ENCODE measurements around the gene ADGRA1.
A peak's percentile ranks its signal among the peaks of the same experiment; 100 is the strongest.

The ADGRA1 gene

DNA sequence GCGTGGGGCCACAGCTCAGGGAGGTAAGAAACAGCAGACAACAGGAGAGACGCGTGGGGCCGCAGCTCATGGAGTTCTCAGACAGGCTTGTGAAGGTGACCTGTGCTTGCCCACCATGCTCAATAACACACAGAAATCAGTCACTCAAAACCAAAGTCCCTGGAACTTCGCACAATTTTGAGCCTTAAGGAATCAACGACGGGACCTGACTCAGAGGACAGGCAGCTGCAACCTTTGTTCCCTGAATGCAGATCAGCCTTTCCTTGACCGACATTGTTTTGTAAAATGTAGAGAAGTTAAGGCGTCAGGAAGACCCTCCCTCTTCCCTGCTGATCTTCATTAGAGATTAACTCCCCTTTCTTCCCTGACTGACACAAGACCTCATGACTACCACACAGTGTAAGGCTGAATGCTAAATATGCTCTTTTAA is 63.8 kb downstream of the ADGRA1 start:
- no peak for DNase-seq

DNA sequence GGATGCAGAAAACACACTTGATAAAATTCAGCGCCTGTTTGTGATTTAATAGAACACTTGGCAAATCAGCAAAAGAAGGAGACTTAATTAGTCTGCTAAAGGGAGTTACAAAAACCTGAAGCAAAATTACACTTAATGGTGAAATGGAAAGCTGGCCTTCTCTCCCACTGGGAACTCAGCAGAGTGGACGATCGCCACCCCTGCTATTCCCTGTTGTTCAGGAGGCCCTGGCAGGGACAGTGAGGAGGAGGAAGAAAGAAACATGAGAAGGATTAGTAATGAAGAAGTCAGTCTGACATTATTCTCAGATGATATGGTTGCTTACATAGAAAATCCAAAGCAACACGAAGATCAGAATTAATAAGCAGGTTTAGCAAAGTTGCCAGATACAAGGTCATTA is 66.7 kb downstream of the ADGRA1 start:
- DNase-seq = no peak

DNA sequence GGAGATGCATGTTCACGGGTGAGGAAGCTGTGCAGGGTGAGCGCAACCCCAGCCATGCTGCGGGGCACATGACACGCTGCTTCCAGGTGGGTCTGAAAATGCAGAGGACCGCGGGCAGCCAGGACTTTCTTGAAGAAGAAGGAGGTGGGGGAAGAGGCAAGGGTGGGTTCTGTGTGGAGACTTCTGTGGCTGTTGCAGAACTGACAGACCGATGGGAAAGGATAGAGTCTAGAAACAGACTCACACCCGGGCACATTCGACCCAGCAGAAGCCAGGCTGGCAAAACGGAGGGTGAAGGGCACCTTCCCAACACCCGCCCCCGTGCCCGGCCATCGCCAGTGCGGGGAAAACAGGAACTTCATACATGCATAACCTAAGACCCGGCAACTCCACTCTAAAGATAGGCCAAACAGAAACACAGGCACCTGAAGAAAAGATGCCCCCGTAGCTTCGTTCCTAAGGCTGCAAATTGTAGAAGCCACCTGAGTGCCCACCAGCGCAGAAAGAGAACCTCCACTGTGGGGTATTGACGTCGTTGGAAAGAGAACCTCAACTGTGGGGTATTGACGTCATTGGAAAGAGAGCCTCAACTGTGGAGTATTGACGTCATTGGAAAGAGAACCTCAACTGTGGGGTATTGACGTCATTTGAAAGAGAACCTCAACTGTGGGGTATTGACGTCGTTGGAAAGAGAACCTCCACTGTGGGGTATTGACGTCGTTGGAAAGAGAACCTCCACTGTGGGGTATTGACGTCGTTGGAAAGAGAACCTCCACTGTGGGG is 67.5 kb downstream of the ADGRA1 start:
- no peak for DNase-seq

DNA sequence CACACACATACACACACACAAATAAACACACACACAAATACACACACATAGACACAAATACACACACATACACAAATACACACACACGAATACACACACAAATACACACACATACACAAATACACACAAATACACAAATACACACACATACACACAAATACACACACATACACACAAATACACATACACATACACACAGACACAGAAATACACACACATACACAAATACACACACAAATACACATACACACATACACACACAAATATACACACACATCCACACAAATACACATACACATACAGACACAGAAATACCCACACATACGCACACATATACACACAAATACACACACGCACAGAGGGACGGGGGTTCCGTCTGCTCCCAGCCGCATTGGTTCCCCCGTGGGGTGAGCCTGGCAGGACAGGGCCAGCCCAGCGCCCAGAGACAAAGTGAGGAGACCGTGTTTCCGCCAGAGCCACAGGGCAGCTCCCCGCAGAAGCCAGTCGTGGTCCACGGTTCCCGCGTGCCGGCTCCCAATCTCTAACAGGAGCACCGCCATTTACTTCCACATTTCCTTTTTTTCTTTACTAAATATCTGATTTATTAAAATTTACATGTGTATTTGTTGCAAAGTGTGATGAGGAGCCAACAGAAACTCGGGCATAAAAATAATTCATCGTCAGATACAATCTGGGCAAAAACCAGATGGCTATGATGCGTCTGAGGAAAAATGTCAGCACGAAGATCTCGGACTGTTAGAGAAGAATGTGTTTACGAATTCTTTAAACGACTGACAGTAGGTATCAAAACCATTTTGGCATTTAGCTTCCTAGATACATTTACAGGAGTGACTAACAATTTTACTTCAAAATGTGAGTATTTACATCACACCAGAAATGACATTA is 69.2 kb downstream of the ADGRA1 start:
- no peak for DNase-seq

DNA sequence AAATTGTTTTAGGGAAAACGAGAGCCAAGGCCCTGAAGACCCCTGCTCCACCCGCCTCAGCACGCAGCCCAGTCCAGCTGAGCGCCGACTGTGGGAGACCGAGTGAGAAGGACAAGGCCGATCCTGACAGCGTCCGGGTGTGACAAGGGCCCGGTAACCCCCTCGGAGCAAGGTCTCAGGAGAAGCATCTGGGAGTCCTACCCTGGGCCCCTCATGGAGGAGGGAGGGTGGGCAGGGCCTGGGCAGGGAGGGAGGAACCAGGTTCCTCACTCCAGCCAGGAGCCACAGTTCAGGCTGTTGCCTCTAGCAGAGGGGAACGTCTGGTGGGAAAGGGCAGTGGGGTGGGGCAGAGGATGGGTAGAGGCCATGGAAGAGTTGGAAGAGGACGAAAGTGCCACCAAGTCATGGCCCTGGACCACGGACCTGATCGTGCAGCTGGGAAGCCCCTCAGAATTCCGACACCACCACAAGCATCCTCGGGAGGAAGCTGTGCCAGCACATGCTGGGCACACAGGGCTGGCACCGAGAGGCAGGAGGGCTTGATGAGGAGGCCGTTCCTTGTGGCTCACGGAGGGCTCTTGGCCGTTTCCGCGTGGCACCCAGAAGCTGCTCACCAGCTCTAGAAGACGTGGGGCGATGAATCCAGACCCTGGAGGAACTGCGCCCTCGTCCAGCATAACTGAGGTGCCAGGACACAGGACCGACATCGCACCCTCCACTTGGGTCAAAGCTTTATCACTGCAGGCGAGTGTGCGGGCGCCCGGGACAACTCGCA is 70.1 kb downstream of the ADGRA1 start:
- DNase-seq = no peak

DNA sequence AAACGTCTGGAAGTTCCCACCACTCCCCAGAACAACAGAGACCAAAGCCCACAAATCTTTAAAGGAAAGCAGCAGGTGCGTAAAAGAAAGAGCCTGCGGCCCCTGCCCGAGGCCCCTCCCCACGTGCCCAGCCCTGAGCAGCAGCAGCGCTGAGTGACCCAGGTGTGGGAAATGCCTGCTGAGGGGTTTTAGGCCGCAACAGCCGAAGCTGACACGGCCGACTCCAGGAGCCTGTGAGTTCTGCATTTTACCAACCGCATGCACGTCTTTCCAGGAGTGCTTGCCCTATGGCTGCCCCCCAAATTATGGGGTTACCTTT is 70.7 kb downstream of the ADGRA1 start:
- no peak for DNase-seq

DNA sequence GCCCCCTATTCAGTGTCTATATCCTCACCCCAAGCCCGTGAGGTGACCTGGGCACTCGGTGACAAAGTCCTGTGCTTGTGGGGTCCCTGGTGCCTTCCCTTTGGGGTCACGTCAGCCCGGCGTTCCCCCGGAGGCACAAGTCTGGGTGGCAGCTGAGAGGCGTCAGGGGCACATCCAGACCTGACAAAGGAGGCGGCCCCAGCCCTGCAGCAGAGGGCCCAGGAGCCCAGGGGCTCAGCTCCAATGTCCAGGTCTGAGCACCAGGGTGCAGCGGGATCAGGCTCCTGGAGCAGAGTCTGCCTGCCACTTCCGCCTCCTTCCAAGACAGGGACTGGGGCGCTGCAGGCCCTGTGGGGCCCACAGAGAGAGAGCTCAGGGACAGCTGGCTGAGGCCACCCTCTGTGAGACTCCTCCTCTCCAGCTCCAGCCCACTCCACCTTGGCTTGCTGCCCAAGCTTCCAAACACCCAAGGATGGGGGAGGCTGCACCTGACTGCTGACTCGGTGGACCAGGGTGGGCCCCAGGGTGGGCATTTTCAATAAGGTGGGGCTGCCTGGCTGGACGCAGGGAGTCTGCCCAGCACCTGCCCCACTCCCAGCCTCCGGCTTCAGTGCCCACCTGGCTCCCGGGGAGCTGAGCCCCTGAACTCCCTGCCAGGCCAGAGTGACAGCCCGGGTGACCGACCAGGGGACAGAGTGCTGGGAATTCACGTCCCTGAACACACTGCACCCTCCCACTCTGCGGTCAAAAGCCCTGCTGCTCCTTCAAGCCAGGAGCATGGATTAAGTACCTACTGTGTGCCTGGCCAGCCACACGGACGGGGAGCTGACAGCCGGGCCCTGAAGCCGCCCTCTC is 71.3 kb downstream of the ADGRA1 start:
- peak; percentile 42 to 59 (median 54) for DNase-seq

DNA sequence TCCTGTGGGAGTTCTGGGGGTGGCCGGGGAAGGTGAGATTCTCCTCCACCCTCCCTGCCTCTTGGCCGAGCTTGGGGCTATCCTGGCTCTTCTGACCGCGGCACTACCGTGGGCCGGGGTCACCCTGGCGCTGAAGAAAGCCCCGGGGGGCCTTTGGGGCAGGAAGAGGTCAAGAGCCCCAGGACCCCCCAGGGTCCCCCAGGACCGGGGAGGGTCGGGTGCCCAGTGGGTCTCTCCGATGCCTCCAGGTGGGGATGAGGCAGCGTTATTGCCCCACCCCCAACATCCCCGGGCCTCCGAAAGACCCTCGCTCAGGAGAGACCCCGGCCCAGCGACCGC is 71.9 kb downstream of the ADGRA1 start:
- DNase-seq = peak in 1 of 3 experiments; percentile 27

DNA sequence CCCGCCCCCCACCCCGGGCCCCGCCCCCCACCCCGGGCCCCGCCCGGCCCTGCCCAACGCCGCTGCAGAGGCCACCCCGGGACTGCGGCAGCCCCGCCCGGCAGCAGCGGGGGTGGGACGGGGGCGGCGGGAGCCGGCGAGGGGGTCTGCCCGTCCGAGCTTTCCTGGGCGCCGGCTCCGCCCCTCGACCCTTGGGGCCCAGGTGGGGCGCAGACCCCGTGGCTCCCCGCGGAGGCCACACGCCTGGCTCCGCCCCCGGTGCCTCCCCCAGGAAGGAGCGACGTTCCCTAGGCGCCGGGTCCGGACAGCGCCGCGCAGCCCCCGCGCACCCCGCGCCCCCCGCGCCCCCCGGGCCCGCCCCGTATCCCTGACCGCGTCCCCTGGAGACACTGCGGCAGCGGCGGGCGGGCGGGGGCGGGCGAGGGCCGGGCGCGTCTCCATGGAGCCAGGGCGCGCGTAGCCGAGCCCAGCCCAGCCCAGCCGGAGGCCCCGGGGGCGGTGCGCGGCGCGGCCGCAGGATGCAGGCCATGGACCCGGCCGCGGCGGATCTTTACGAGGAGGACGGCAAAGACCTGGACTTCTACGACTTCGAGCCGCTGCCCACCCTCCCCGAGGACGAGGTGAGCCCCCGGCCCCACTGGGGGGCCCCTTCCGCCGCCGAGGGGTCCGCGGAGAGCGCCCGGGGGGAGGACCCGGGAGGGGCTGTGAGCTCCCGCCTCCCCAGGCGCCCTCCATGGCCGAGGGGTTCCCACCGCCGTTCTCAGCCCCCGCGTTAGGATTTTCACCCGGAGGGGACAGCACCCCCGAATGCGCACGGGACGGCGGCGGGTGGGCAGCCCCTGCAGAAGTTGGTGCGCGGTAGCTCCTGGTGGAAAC is 72.5 kb downstream of the ADGRA1 start, which contains the start of gene KNDC1:
KNDC1 (plus strand) TSS at position 270 of the 876 bp plus-strand sequence; CDS start at position 519, 249 bp downstream.
- peak; percentile 27 to 32 (median 28) for DNase-seq

DNA sequence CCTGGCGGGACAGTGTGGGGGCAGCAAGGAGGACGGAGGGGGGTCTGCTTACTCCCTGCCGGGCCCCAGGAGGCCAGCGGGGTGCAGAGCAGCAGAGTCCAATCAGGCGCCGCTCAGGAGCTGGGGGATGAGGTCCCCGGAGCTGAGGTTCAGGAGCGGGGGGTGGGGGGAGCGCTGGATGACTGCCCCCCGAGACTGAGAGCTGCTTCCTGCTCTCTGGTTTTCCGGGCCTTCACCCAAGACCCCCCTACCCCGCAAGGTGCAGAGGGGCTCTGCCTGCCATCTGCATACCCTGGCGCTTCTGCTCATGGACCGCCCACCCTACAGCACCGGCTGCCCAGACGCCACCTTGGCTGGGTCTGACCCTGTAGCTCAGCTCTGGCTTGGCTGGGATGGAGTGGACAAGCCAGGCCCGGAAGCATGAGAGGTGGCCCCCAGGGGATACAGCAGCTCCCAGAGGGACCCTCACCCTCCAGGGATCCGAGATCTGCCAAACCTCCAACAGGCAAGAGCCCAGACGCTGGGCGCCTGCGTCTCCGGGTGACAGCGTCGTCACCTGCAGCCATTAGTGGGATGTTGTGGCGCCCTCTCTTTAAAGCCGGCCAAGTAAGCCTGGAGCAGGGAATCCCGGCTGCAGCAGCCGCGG is 73.2 kb downstream of the ADGRA1 start:
- DNase-seq = peak in 1 of 3 experiments; percentile 12

DNA sequence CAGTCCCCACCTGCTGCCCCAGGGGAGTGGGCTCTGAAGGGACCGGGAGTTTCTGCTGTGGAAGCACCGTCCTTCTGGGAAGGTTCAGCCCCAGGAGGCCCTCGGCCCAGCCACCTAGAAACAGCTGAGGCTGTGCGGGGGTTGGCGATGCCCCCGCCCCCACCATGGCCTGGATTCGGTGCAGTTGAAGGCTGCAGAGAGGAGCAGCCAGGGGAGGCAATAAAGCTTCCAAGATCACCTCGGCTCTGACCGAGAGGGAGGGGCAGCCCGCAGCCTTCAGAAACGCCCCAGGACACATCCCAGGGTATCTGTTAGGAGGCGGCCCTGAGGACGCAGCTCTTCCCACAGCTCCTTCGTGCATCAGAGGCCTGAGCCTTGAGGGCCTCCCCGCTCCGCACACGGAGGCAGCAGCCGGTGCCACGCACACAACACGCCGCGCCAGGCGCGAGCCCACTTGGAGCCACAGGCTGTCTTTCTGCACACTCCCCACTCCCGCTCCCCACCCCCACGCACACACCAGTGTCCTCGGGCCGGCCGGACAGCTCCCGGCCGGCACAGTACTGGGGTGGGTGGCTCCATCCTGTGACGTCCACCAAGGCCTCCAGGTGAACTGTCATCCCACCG is 73.9 kb downstream of the ADGRA1 start:
- no peak for DNase-seq

DNA sequence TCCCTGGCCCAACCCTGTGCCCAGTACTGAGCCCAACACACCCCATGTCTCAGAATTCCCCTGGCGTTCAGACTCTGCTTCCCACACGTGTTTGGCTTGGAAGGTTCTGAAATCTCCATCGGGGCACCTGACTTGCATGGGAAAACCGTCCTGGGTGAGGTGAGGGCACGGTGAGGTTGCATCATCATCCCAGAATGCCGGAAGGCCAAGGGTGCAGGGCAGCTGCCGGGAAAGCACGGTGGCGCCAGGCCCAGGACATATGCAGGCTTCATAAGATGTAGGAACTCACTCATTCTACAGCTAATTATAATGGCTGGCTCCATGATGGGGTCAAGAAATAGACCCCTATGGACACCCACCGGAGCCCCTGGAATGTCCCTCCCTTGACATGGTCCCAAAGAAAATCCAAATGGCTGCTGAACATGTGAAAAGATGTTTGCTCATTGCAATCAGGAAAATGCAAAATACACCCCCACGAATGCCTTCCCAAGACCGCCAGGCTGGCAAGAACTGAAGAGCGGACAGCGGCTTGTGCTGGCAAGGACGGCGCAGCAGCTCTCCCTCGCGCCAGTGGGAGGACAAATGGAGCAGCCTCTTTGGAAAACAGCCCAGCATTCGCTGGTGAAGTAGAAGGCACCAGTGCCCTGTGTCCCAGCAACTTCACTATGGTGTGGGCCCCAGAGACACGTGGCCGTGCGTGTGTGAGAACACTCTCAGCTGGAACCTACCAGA is 74.6 kb downstream of the ADGRA1 start:
- no peak for DNase-seq

DNA sequence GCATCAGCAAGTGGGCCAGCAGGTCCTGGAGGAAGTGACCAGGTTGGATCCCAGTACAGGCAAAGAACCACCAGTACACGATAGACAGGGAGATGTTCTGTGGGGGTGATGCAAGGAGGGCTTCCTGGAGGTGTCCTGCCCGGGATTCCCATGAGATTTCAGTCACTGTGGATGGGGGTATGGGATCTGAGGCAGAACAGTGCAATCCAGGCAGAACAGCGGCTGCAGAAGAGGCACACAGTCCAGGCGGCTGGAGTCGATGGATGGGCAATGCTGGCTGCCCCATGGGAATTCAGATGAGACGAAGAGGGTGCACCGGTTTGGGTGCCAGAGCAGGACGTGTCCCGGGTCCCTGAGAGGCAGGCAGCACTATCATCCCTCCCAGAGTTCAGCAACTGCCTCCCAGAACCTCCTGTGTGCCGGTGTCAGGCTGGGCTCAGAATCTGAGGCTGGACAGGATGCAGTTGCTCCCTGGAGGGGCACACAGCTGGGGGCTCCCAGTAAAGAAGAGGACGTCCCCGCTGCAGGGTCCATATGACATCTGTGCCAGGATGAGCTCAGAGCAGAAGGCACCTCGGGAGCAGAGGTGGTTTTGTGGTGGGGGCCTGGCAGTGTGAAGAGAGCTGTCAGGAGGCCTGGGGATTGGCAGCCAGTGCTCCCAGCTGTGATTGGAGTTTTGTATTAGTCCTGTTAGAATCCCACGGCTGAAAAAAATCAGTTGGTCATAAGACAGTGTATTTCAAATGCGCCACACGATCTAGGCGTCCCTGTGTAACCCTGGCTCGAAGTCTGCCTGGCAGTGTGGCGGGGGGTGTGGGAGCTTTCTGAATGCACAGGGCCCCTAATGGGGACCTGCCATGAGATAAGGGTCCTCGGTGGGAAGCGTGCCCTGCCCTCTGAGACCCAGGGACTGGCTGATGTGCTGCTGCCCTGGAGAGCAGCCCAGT is 75.5 kb downstream of the ADGRA1 start:
- DNase-seq = no peak

DNA sequence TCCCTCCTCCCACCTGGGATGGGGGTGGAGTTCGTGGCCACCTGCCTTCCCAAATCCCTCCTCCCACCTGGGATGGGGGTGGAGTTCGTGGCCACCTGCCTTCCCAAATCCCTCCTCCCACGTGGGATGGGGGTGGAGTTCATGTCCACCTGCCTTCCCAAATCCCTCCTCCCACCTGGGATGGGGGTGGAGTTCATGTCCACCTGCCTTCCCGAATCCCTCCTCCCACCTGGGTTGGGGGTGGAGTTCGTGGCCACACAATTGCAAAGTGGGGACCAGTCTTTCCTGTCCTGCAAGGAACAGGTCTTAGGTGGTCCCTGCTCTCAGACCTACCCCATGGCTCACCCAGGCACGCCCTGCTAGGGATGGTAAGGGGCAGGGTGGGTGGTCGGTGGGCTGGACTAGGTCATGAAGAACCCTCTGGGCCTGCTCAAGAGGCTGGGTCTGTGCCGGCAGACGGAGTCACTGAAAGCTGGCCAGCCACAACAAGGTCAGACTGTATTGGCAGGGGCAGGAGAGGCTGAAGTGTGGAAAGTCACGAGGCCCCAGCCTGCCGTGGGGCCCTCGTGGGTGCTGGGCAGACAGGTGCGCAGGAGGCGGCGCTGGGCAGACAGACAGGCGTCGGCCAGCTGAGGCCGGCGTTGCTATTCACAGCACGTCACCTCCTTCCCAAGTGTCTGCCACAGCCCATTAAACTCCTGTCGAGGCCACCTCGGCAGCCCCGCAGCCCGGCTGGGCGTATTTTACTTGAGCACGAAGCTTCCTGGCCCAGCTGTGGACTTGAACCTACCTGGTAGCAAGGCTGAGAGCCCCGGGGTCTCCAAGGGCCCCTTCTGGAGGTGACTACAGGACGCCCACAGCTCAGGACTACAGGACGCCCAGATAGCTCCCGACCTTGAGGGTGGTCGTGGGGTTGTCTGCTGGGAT is 76.4 kb downstream of the ADGRA1 start:
- DNase-seq = peak in 2 of 3 experiments; percentile 24 to 64

DNA sequence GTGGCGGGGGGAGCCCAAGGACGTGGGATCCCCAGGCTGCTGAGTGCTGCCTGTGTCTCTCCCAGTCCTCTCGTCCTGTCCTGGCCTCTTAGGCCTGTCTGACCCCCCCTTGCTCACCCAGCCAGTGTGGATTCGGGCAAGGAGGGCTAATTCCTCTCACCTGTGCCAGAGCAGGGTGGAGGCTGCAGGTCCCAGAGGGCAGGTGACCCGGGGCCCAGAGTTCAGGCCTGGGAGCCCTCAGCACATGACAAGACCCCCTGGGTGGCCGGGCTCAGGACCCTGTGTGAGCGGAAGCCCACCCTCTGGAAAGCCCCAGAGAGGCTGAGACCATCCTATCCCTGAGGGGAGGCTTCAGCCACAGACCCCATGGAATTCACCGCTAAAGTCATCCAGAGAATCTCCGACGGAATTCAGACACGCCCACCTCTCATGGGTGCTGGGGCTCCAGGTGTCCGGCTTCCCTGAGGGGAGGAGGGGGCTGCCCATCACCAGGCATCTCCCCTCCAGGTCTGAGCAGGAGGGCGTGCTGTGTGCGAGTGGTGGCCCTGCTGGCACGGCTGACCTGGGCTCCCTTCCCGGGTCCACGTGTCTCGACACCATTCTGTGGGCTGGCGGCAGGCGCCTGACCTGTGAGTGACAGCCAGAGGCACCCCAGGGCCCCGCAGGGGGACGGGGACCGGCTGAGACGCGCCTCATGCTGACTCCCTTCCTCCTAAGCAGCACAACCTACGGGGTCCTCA is 77.3 kb downstream of the ADGRA1 start:
- no peak for DNase-seq

Data from NCI-H1417 (cell line).